Endodermal cell (in vitro differentiated cells): ENCODE results near the gene DRD3. TPM values are rescaled to one million over a fixed set of nuclear protein-coding genes. Genes with fewer than 3 reads are reported as not detected.

Source experiments
- DNase-seq: peaks from one replicate; pipeline ENCODE4 v3.0.0-alpha.2; 2017
- H3K27ac ChIP-seq: 2 replicates; pipeline ENCODE4 v1.5.1; 2013; ENCODE audit warnings: mild to moderate bottlenecking, low read depth, low read length, moderate library complexity
- H3K27me3 ChIP-seq: 2 replicates; pipeline ENCODE4 v1.6.1; 2013; ENCODE audit warnings: mild to moderate bottlenecking, low read length, moderate library complexity; ENCODE audit not compliant: insufficient read depth, control insufficient read depth, poor library complexity, severe bottlenecking
- H3K36me3 ChIP-seq: 2 replicates; pipeline ENCODE4 v1.7.0; 2013; ENCODE audit warnings: mild to moderate bottlenecking, low read length, moderate library complexity; ENCODE audit not compliant: control insufficient read depth, insufficient read depth
- H3K4me1 ChIP-seq: one replicate; pipeline ENCODE4 v1.7.0; 2013; ENCODE audit warnings: low read length; ENCODE audit not compliant: control insufficient read depth, insufficient read depth
- H3K4me3 ChIP-seq: 2 replicates; pipeline ENCODE4 v1.5.1; 2013; ENCODE audit warnings: mild to moderate bottlenecking, low read length, moderate library complexity
- H3K9ac ChIP-seq: 2 replicates; pipeline ENCODE4 v1.6.1; 2013; ENCODE audit warnings: mild to moderate bottlenecking, low read length, moderate library complexity; ENCODE audit not compliant: poor library complexity, severe bottlenecking; ENCODE audit errors: extremely low read depth
- H3K9me3 ChIP-seq: 2 replicates; pipeline ENCODE4 v1.6.1; 2013; ENCODE audit warnings: mild to moderate bottlenecking, low read length, moderate library complexity; ENCODE audit not compliant: control insufficient read depth
- H3K27ac Mint-ChIP-seq: 2 replicates; pipeline ENCODE4 v1.8.0; 2020; ENCODE audit warnings: mixed read lengths
- H3K27me3 Mint-ChIP-seq: 2 replicates; pipeline ENCODE4 v1.8.0; 2021; ENCODE audit warnings: mild to moderate bottlenecking, mixed read lengths; ENCODE audit not compliant: insufficient read depth
- H3K36me3 Mint-ChIP-seq: 2 replicates; pipeline ENCODE4 v1.8.0; 2020; ENCODE audit warnings: low read depth, mixed read lengths
- H3K4me1 Mint-ChIP-seq: 2 replicates; pipeline ENCODE4 v1.8.0; 2020; ENCODE audit warnings: mixed read lengths
- H3K4me3 Mint-ChIP-seq: 2 replicates; pipeline ENCODE4 v1.8.0; 2020; ENCODE audit warnings: mild to moderate bottlenecking, moderate library complexity, mixed read lengths
- H3K9me3 Mint-ChIP-seq: 2 replicates; pipeline ENCODE4 v1.8.0; 2020; ENCODE audit warnings: mild to moderate bottlenecking, mixed read lengths
- CTCF ChIP-seq: fragments of 200-600 bp; sonication (generic); conservative IDR thresholded peaks from 2 replicates; pipeline ENCODE4 v1.5.0; 2021; ENCODE audit warnings: antibody characterized with exemption, mild to moderate bottlenecking
- WGBS, 2 experiments: methylation state at CpG; one replicate each; pipeline versions ENCODE4 v1.1.5 to v1.1.7; 2013; ENCODE audit warnings: missing lambda C conversion rate in 2 of 2, mixed read lengths in 1 of 2; ENCODE audit not compliant: insufficient coverage in 1 of 2, insufficient read length in 1 of 2; 5-methylcytosine and 5-hydroxymethylcytosine counted together
- total RNA-seq, 2 donors: library from RNA; stranded (reverse); fragmentation: NEBNext Ultra II Directional in 1 of 2; extraction: Animal tissue kit (Norgen Biotek cat#: 25700) in 1 of 2; gene quantifications; 2 replicates in 1 of 2; 3 replicates in 1 of 2; pipeline ENCODE4 v1.2.1, GENCODE V29; 2021

The DRD3 gene
- total RNA-seq, 2 donors from 2014 or later: not detected

- no peaks in the 10 kb centered on the region for H3K9me3 Mint-ChIP-seq
- H3K27me3 Mint-ChIP-seq: no peaks in the 10 kb centered on the region
- no peak overlapping the region for H3K27ac Mint-ChIP-seq
- no peaks in the 10 kb centered on the region for H3K4me1 Mint-ChIP-seq
- no peaks in the 10 kb centered on the region for H3K4me1 ChIP-seq
- no peak overlapping the region for H3K9ac ChIP-seq
- no peaks in the 10 kb centered on the region for H3K9me3 ChIP-seq
- H3K27ac ChIP-seq: no peak overlapping the region
- no peaks in the 10 kb centered on the region for H3K27me3 ChIP-seq
- no peak overlapping the region for H3K4me3 Mint-ChIP-seq
- H3K36me3 ChIP-seq: no peaks in the 10 kb centered on the region
- WGBS, 2 experiments: 88 to 93% methylated on average over 4 of the region's 4 CpGs
- H3K36me3 Mint-ChIP-seq: no peaks in the 10 kb centered on the region
- no peak overlapping the region for H3K4me3 ChIP-seq
- no peak for TF ChIP-seq CTCF
- no peak for DNase-seq
These were observed 28.9 kb upstream of the DRD3 start for GRCh38 chr3:114207768-114208167.

- Mint-ChIP-seq H3K4me1 (no peaks in the 10 kb centered on the region), H3K27me3 (no peaks in the 10 kb centered on the region), H3K27ac (no peak overlapping the region), H3K36me3 (no peaks in the 10 kb centered on the region), H3K4me3 (no peak overlapping the region), H3K9me3 (no peaks in the 10 kb centered on the region)
- DNase-seq: no peak
- no peaks in the 10 kb centered on the region for H3K27me3 ChIP-seq
- 80% methylated on average over 1 of the region's 3 CpGs; no CpG with 5 or more reads in 1 of the 2 experiments for WGBS, 2 experiments
- H3K9ac ChIP-seq: no peak overlapping the region
- TF ChIP-seq CTCF: no peak
- no peaks in the 10 kb centered on the region for H3K9me3 ChIP-seq
- H3K27ac ChIP-seq: no peak overlapping the region
- H3K4me3 ChIP-seq: no peak overlapping the region
- no peaks in the 10 kb centered on the region for H3K36me3 ChIP-seq
- no peaks in the 10 kb centered on the region for H3K4me1 ChIP-seq
These were observed 27.5 kb upstream of the DRD3 start for GRCh38 chr3:114206342-114206741.

GRCh38 chr3:114205541-114205940 is 26.7 kb upstream of the DRD3 start:
- no peak for TF ChIP-seq CTCF
- Histone ChIP-seq H3K4me1 (no peaks in the 10 kb centered on the region), H3K9ac (no peak overlapping the region), H3K4me3 (no peak overlapping the region), H3K27ac (no peak overlapping the region), H3K9me3 (no peaks in the 10 kb centered on the region), H3K36me3 (no peaks in the 10 kb centered on the region), H3K27me3 (no peaks in the 10 kb centered on the region)
- H3K27ac Mint-ChIP-seq: no peak overlapping the region
- 80% methylated on average over 2 of the region's 2 CpGs; no CpG with 5 or more reads in 1 of the 2 experiments for WGBS, 2 experiments
- no peaks in the 10 kb centered on the region for H3K9me3 Mint-ChIP-seq
- DNase-seq: no peak
- H3K36me3 Mint-ChIP-seq: no peaks in the 10 kb centered on the region
- no peaks in the 10 kb centered on the region for H3K4me1 Mint-ChIP-seq
- H3K4me3 Mint-ChIP-seq: no peak overlapping the region
- no peaks in the 10 kb centered on the region for H3K27me3 Mint-ChIP-seq
